Colonic mucosa (tissue), 4 donors: ENCODE measurements around the gene B3GNT8. TPM values are rescaled to one million over a fixed set of nuclear protein-coding genes. Genes with fewer than 3 reads are reported as not detected.

Experiments used
- DNase-seq: peaks from one replicate; pipeline ENCODE4 v3.0.0-alpha.2; 2020
- H3K27ac ChIP-seq: fragments of 200-600 bp; one replicate; pipeline ENCODE4 v1.8.0; 2021
- H3K27me3 ChIP-seq: fragments of 200-600 bp; one replicate; pipeline ENCODE4 v1.8.0; 2021
- H3K36me3 ChIP-seq: fragments of 200-600 bp; one replicate; pipeline ENCODE4 v1.8.0; 2021
- H3K4me1 ChIP-seq: fragments of 200-600 bp; one replicate; pipeline ENCODE4 v1.8.0; 2021; ENCODE audit warnings: mild to moderate bottlenecking
- H3K4me3 ChIP-seq: fragments of 200-600 bp; one replicate; pipeline ENCODE4 v1.8.0; 2021
- H3K9ac ChIP-seq, 2 donors: one replicate each; pipeline ENCODE4 v1.7.0; 2013; ENCODE audit warnings: control low read depth in 2 of 2, low read depth in 2 of 2, low read length in 2 of 2
- H3K9me3 ChIP-seq: fragments of 200-600 bp; one replicate; pipeline ENCODE4 v1.8.0; 2021
- CTCF ChIP-seq: fragments of 200-600 bp; IDR thresholded peaks from one replicate; pipeline ENCODE4 v1.8.0; 2022; ENCODE audit warnings: antibody characterized with exemption, mild to moderate bottlenecking
- intact Hi-C: fragments of 100-400 bp; cut with DNase I; formaldehyde crosslinking; loops from one replicate; pipeline ENCODE4 v1.14.1; 2022
- total RNA-seq, 2 donors: library from RNA; stranded (reverse); fragmentation: NEBNext Ultra II Directional in 1 of 2; extraction: Animal tissue kit (Norgen Biotek cat#: 25700) in 1 of 2; gene quantifications; one replicate each; pipeline ENCODE4 v1.2.1, GENCODE V29; 2021
- donor health status: healthy.
- donor health status: DM: no; HTN: no; CAD: no.
- donor health status: DM: no; HTN: no; CAD: no.

Gene B3GNT8
- total RNA-seq, 2 donors from 2014 or later, result 26.5 to 34.1 TPM

DNA sequence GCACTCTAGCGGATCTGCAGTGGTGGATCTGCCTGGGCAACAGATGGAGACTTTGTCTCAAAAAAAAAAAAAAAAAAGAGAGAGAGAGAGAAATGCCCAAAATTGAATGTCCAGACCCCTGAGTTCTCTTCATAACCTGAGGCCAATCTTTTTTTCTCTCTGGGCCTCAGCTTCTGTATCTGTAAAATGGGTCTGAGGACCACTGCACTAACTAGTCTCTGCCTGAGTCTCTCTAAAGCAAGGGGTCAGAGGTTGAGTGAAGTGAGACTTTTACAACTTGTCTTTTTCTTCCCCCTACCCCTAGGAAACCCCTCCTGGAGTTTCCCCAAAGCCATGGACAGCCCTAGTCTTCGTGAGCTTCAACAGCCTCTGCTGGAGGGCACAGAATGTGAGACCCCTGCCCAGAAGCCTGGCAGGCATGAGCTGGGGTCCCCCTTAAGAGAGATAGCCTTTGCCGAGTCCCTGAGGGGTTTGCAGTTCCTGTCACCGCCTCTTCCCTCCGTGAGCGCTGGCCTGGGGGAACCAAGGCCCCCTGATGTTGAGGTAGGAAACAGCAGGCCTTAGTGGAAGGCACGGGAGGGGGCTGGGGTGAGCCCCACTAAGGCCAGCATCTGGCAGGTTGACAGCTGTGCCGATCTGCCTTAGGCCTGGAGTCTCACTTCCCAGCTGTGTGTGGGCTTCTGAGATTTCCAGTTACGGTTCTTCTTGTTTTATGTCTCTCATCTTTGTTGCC lies 49.0 kb downstream of the B3GNT8 start:
- no peaks in the 10 kb centered on the region for H3K27me3 ChIP-seq
- H3K36me3 ChIP-seq, result no peaks in the 10 kb centered on the region
- no peaks in the 10 kb centered on the region for H3K4me1 ChIP-seq
- intact Hi-C loops, result no loop called here
- no peak overlapping the region for H3K27ac ChIP-seq
- H3K9ac ChIP-seq, result no peak overlapping the region
- TF ChIP-seq CTCF, result no peak
- H3K4me3 ChIP-seq, result no peak overlapping the region
- no peaks in the 10 kb centered on the region for H3K9me3 ChIP-seq
- DNase-seq, result no peak

- Histone ChIP-seq H3K9ac (peak overlapping the region; percentile 55 to 74), H3K4me1 (no peaks in the 10 kb centered on the region), H3K36me3 (no peaks in the 10 kb centered on the region), H3K27ac (peak overlapping the region; percentile 5), H3K9me3 (no peaks in the 10 kb centered on the region), H3K4me3 (peak overlapping the region; percentile 53), H3K27me3 (no peaks in the 10 kb centered on the region)
- TF ChIP-seq CTCF, result no peak
- intact Hi-C loops, result no loop called here
- DNase-seq, result no peak
Measured at GRCh38 chr19:41376998-41377365, 50.2 kb downstream of the B3GNT8 start.

DNA sequence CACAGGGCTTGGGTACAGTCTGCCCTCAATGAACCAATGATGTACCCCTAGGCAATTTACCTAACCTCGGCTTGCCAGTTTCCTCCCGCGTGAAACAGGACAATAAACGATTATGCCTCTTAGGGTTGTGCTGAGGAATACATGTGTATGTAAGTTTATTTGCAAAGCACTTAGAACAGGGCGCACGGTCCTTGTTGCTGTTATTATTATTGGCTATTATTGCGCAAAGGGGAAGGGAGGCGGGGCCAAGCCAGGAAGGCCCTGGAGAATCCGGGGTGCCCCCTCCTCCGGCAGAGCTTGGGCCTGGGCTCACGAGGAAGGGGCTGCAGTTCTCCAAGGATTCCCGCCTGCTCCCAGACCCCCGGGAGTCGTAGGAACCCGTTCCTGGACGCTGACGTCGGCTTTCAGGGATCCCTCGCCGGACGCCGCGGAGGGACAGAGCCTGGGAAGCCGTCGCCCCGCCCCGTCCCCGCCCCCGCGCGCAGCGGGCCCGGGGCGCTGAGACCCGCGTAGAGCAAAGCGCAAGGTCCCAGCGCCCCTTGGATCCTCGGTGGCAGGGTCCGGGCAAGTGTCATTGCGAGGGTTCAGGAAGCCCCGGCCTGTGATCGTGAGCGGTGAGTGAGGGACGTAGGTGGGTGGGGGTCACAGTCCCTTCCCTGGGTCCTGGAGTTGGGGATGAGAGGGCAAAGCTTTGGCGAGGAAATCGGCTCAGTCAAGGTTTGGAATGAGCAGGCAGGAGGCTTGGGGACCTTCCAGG lies 50.8 kb downstream of the B3GNT8 start, which contains the start of gene TMEM91:
Gene TMEM91, plus strand, starts transcription at position 293 of the 757 bp plus-strand sequence. CDS start 1,777 bp downstream, outside the sequence.
- Histone ChIP-seq H3K9me3 (no peaks in the 10 kb centered on the region), H3K27me3 (no peaks in the 10 kb centered on the region), H3K27ac (peak within 1 kb of the TSS; percentile 5), H3K36me3 (no peaks in the 10 kb centered on the region), H3K4me1 (no peaks in the 10 kb centered on the region), H3K4me3 (peak within 1 kb of the TSS; percentile 53), H3K9ac (peak within 1 kb of the TSS; percentile 55 to 74)
- TF ChIP-seq CTCF, result no peak
- intact Hi-C loops, result no loop called here
- peak; percentile 45 for DNase-seq

Other genes starting within 250 kb of the B3GNT8 start
- gene CYP2S1, start 234.2 kb downstream of the B3GNT8 start, total RNA-seq, result 100 to 1,000 TPM; 114 to 152 TPM
- 10 to 100 TPM in 1 of 2 donors, 1 to 10 TPM in 1; 6.2 to 21.4 TPM for gene AXL, start 208.2 kb downstream of the B3GNT8 start, total RNA-seq
- 100 to 1,000 TPM; 179 to 233 TPM for gene HNRNPUL1, start 163.0 kb downstream of the B3GNT8 start, total RNA-seq
- gene CCDC97, start 117.2 kb downstream of the B3GNT8 start, total RNA-seq, result 10 to 100 TPM; 20.6 to 30.5 TPM
- gene TGFB1, start 73.5 kb downstream of the B3GNT8 start, total RNA-seq, result 10 to 100 TPM in 1 of 2 donors, 1 to 10 TPM in 1; 7.7 to 14.6 TPM
- 10 to 100 TPM in 1 of 2 donors, 1 to 10 TPM in 1; 8.4 to 10.4 TPM for gene B9D2, start 63.2 kb downstream of the B3GNT8 start, total RNA-seq
- gene TMEM91, start 50.8 kb downstream of the B3GNT8 start, total RNA-seq, result 1 to 10 TPM; 2.0 to 3.6 TPM
- gene EXOSC5, start 30.0 kb downstream of the B3GNT8 start, total RNA-seq, result 10 to 100 TPM; 11.5 to 33.5 TPM
- gene BCKDHA, start 29.6 kb downstream of the B3GNT8 start, total RNA-seq, result 10 to 100 TPM; 18.8 to 31.7 TPM
- gene DMAC2, start 12.5 kb upstream of the B3GNT8 start, total RNA-seq, result 10 to 100 TPM; 48.0 to 61.8 TPM
- gene ERICH4, start 15.8 kb upstream of the B3GNT8 start, total RNA-seq, result not detected
- gene CEACAM21, start 148.8 kb upstream of the B3GNT8 start, total RNA-seq, result under 1 TPM; 0.25 to 0.45 TPM
- not detected for gene CEACAM4, start 199.7 kb upstream of the B3GNT8 start, total RNA-seq